Duodenal mucosa (tissue), 2 donors: Measurements from ENCODE around the gene ST6GAL2.

Experiments used
- H3K27ac ChIP-seq: one replicate; pipeline ENCODE4 v1.7.0; 2013; ENCODE audit warnings: low read depth, low read length
- H3K27me3 ChIP-seq, 2 donors: one replicate each; pipeline ENCODE4 v1.7.0; 2013; ENCODE audit warnings: low read length in 2 of 2, control low read depth in 1 of 2; ENCODE audit not compliant: insufficient read depth in 2 of 2, control insufficient read depth in 1 of 2
- H3K36me3 ChIP-seq, 2 donors: one replicate each; pipeline ENCODE4 v1.7.0; 2013; ENCODE audit warnings: low read length in 2 of 2, control low read depth in 1 of 2; ENCODE audit not compliant: insufficient read depth in 2 of 2, control insufficient read depth in 1 of 2
- H3K4me1 ChIP-seq, 2 donors: one replicate each; pipeline ENCODE4 v1.7.0; 2013; ENCODE audit warnings: low read length in 2 of 2, control low read depth in 1 of 2; ENCODE audit not compliant: insufficient read depth in 2 of 2, control insufficient read depth in 1 of 2
- H3K4me3 ChIP-seq, 2 donors: one replicate each; pipeline ENCODE4 v1.7.0; 2013; ENCODE audit warnings: low read length in 2 of 2, low read depth in 1 of 2
- H3K9ac ChIP-seq, 2 donors: one replicate each; pipeline ENCODE4 v1.7.0; 2013; ENCODE audit warnings: low read length in 2 of 2, low read depth in 1 of 2
- H3K9me3 ChIP-seq, 2 donors: one replicate each; pipeline ENCODE4 v1.7.0; 2013; ENCODE audit warnings: low read length in 2 of 2, control low read depth in 1 of 2; ENCODE audit not compliant: control insufficient read depth in 1 of 2

ST6GAL2 gene

DNA sequence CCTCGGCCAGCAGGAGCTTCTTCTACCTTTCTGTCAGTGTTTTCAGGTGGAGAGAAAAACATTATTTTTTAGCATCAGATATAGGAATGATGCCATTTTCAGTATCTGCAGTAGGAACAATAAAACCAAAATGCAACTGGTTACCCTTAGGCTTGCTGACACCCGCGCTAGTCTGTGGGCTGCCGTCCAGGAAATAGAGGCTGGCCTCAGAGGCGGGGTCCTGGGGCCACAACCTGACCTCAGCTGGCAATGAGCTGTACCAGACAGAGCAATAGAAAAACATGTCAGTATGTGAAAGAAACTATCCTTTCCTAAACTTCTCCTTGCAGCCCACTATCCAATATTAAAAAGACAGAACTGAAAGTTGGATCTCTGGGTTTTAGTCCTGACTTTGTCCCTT lies 4.6 kb upstream of the ST6GAL2 start:
- Histone ChIP-seq H3K36me3 (no peaks in the 10 kb centered on the region), H3K4me1 (no peaks in the 10 kb centered on the region), H3K9me3 (no peaks in the 10 kb centered on the region), H3K27me3 (peaks cover 4 to 8% of the 10 kb centered on the region in 2 donors), H3K27ac (no peak overlapping the region), H3K4me3 (no peak overlapping the region), H3K9ac (no peak overlapping the region)

DNA sequence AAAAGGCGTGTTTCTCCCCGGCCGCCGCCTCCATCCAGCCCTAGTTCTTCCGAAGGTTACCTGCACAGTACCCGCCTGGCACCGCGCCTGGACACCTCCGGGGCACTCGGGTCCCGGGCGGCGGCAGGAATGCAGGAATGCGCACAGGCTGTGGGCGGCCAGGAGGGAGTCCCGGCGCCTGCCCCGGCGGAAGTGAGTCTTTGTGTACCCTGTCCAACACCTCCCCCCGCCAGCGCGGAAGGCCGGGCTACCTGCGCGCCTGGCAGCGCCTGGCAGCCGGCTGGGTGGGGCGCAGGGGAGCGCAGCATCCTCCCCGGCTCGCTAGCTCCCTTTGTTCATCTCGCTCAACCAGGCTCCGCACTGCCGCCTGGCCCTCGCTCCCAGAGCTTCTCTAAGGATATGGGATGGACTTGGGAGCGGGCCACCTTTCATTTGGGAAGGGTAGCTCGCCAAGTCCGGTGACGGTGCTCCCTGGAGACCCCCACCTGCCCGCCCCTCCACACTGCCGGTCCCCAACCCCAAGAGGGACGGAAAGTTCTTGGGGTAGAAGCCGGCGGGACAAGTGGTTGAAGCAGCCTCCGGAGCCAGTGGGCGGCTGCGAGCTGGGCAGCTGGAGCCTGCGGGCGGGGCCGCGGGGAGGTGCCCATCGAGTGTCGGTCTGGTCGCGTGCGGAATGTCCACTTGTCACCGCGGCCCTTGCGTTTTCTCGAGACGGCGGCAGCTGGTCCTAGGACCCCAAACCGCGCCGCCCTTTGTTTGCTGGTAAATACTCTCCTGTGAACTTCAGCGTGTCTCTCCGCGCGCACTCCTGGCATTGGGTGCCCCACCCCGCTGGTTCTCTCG lies 1.2 kb upstream of the ST6GAL2 start:
- no peak overlapping the region for H3K27ac ChIP-seq
- peaks cover 4 to 8% of the 10 kb centered on the region in 2 donors for H3K27me3 ChIP-seq
- no peaks in the 10 kb centered on the region for H3K36me3 ChIP-seq
- no peak overlapping the region for H3K9ac ChIP-seq
- no peaks in the 10 kb centered on the region for H3K4me1 ChIP-seq
- H3K9me3 ChIP-seq, result no peaks in the 10 kb centered on the region
- no peak overlapping the region for H3K4me3 ChIP-seq

GRCh38 chr2:106885329-106885728 lies 638 bp downstream of the ST6GAL2 start:
- no peaks in the 10 kb centered on the region for H3K4me1 ChIP-seq
- no peak overlapping the region for H3K4me3 ChIP-seq
- no peaks in the 10 kb centered on the region for H3K9me3 ChIP-seq
- H3K27ac ChIP-seq, result no peak overlapping the region
- H3K36me3 ChIP-seq, result no peaks in the 10 kb centered on the region
- H3K27me3 ChIP-seq, result peaks cover 4 to 8% of the 10 kb centered on the region in 2 donors
- H3K9ac ChIP-seq, result no peak overlapping the region

DNA sequence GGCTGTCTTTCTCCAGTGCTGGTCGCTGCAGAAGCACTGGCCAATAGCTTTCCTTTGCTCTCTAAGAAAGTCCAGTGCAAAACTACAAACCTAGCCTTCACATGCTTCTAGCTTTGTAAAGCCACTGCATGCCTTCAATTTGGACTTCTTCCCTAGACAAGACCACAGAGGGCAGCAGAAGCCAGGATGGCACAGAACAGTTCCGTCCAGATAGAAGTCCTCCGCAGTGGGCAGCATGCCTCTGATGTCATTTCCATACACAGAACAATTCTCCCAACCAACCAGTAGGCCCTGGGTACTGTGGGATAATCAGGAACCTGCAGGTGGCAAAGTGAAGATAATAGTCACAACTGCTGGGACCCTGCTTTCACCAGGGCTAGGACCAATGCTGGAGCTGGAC lies 3.3 kb downstream of the ST6GAL2 start:
- Histone ChIP-seq H3K4me1 (no peaks in the 10 kb centered on the region), H3K27me3 (peaks cover 4 to 7% of the 10 kb centered on the region in 2 donors), H3K9me3 (no peaks in the 10 kb centered on the region), H3K27ac (no peak overlapping the region), H3K9ac (no peak overlapping the region), H3K4me3 (no peak overlapping the region), H3K36me3 (no peaks in the 10 kb centered on the region)

DNA sequence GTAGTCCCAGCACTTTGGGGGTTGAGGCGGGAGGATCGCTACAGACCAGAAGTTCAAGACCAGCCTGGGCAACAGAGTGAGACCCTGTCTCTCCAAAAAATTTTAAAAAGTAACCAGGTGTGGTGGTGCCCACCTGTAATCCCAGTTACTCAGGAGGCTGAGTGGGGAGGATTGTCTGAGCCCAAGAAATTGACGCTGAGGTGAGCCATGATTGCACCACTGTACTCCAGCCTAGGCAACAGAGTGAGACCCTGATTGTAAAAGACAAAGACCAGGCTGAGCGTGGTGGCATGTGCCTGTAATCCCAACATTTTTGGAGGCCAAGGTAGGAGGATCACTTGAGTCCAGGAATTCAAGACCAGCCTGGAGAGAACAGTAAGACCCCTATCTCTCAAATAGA lies 7.8 kb downstream of the ST6GAL2 start:
- no peaks in the 10 kb centered on the region for H3K27me3 ChIP-seq
- no peak overlapping the region for H3K27ac ChIP-seq

GRCh38 chr2:106876699-106877098 lies 9.3 kb downstream of the ST6GAL2 start:
- H3K36me3 ChIP-seq, result no peaks in the 10 kb centered on the region
- no peak overlapping the region for H3K9ac ChIP-seq
- H3K9me3 ChIP-seq, result no peaks in the 10 kb centered on the region
- no peak overlapping the region for H3K27ac ChIP-seq
- H3K27me3 ChIP-seq, result no peaks in the 10 kb centered on the region
- H3K4me1 ChIP-seq, result no peaks in the 10 kb centered on the region
- no peak overlapping the region for H3K4me3 ChIP-seq

More for the DNA sequence above, 7.8 kb downstream of the ST6GAL2 start:
- Histone ChIP-seq H3K9me3 (no peaks in the 10 kb centered on the region), H3K9ac (no peak overlapping the region), H3K4me3 (no peak overlapping the region), H3K36me3 (no peaks in the 10 kb centered on the region), H3K4me1 (no peaks in the 10 kb centered on the region)

DNA sequence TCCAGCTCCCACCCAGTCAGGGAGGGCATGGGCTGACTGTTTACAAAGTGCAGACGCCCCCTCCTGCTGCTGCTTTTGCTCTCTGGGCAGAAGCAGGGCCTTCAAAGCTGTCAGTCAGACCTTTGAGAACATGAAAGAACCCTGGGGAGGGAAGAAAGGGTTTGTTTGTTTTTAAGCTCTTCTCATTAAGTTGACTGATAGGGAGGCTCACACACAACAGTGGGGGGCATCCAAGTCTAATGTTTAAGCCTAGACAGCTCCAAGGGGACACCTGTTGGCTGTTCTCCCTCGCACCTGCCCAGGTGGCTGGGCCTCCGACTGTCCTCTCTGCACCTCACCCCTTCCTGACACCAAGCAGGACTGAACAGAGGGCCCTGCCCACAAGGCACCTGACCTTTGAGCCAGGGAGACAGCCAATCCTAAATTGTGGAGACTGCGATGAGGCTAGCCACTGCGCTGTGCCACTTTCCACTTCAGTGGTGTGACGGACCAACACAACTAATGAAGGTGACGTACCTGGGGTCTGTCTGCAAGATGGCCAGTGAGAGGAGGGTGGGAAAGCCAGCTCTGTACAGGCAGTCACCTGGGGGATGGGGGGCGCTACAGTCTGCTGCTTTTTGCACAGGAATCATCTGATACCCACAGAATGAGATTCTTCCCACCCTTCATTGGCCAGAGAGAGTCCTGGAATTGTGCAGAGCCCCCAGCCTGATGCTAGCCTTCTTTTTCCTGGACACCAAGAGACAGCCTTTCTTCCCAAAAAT lies 16.3 kb downstream of the ST6GAL2 start:
- Histone ChIP-seq H3K27ac (no peak overlapping the region), H3K9ac (no peak overlapping the region), H3K9me3 (no peaks in the 10 kb centered on the region), H3K27me3 (no peaks in the 10 kb centered on the region), H3K4me1 (no peaks in the 10 kb centered on the region), H3K36me3 (no peaks in the 10 kb centered on the region), H3K4me3 (no peak overlapping the region)

DNA sequence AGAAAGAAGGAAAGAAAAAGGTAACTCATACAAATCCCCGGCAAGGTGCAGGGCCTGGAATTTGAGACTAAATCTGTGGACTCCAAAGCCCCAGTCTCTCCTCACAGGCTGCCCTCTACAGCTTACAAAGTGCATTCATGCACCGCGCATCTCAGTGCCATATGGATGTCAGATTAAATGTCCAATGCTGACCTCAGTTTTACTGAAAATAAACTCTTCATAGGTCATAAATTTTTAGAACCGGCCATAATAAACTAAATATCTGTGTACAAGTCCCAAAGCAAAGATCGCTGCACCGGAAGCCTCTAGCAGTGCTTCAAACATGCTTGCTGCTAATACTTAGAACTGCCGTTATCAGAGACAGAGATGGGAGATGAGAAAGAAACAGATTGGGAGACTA lies 17.7 kb downstream of the ST6GAL2 start:
- H3K27me3 ChIP-seq, result no peaks in the 10 kb centered on the region
- H3K9me3 ChIP-seq, result no peaks in the 10 kb centered on the region
- no peak overlapping the region for H3K9ac ChIP-seq
- H3K4me1 ChIP-seq, result no peaks in the 10 kb centered on the region
- H3K27ac ChIP-seq, result no peak overlapping the region
- H3K36me3 ChIP-seq, result no peaks in the 10 kb centered on the region
- H3K4me3 ChIP-seq, result no peak overlapping the region

- H3K4me3 ChIP-seq, result no peak overlapping the region
- no peaks in the 10 kb centered on the region for H3K36me3 ChIP-seq
- no peaks in the 10 kb centered on the region for H3K27me3 ChIP-seq
- H3K27ac ChIP-seq, result no peak overlapping the region
- H3K9ac ChIP-seq, result no peak overlapping the region
- H3K9me3 ChIP-seq, result no peaks in the 10 kb centered on the region
- no peaks in the 10 kb centered on the region for H3K4me1 ChIP-seq
Observed at GRCh38 chr2:106867196-106867953, 18.6 kb downstream of the ST6GAL2 start.

- Histone ChIP-seq H3K4me3 (no peak overlapping the region), H3K27me3 (no peaks in the 10 kb centered on the region), H3K4me1 (no peaks in the 10 kb centered on the region), H3K27ac (no peak overlapping the region), H3K9me3 (no peaks in the 10 kb centered on the region), H3K36me3 (no peaks in the 10 kb centered on the region), H3K9ac (no peak overlapping the region)
Observed at GRCh38 chr2:106866641-106867040, 19.3 kb downstream of the ST6GAL2 start.
